Uterus (tissue), 4 donors: ENCODE data around the gene SPNS2. TPM values are rescaled to one million over a fixed set of nuclear protein-coding genes. Genes with fewer than 3 reads are reported as not detected.

Source experiments
- DNase-seq, 2 donors: peaks; one replicate each; pipeline ENCODE4 v3.0.0-alpha.2; 2019 to 2020
- H3K27ac ChIP-seq, 2 donors: fragments of 200-600 bp; sonication (generic); 1 replicate in 1 of 2; 2 replicates in 1 of 2; pipeline ENCODE4 v1.5.1; 2016 to 2018
- H3K27me3 ChIP-seq, 2 donors: fragments of 200-600 bp; sonication (generic); one replicate each; pipeline ENCODE4 v1.5.1; 2018 to 2019; ENCODE audit warnings: control low read depth in 1 of 2
- H3K36me3 ChIP-seq, 2 donors: fragments of 200-600 bp; sonication (generic); one replicate each; pipeline ENCODE4 v1.5.1; 2019; ENCODE audit warnings: control low read depth in 1 of 2
- H3K4me1 ChIP-seq, 2 donors: fragments of 200-600 bp; sonication (generic); one replicate each; pipeline ENCODE4 v1.5.1; 2018 to 2019; ENCODE audit warnings: control low read depth in 1 of 2
- H3K4me3 ChIP-seq, 2 donors: fragments of 200-600 bp; sonication (generic); 1 replicate in 1 of 2; 2 replicates in 1 of 2; pipeline ENCODE4 v1.5.1; 2018 to 2019; ENCODE audit warnings: mild to moderate bottlenecking in 1 of 2
- H3K9me3 ChIP-seq, 2 donors: fragments of 200-600 bp; sonication (generic); one replicate each; pipeline ENCODE4 v1.5.1; 2019; ENCODE audit warnings: control low read depth in 1 of 2
- CTCF ChIP-seq, 4 experiments: fragments of 200-600 bp in 2 of 4; fragments of 450-650 bp in 2 of 4; sonication (generic) in 2 of 4; IDR thresholded peaks; one replicate each; pipeline ENCODE4 v1.5.1; 2016 to 2019; ENCODE audit warnings: antibody characterized with exemption in 4 of 4, mild to moderate bottlenecking in 2 of 4, moderate library complexity in 1 of 4
- POLR2A ChIP-seq, 2 donors: fragments of 450-650 bp; IDR thresholded peaks; one replicate each; pipeline ENCODE4 v1.6.1; 2016; ENCODE audit warnings: antibody characterized with exemption in 2 of 2, mild to moderate bottlenecking in 1 of 2, moderate library complexity in 1 of 2
- intact Hi-C: fragments of 100-400 bp; cut with DNase I; formaldehyde crosslinking; loops from one replicate; pipeline ENCODE4 v1.15.1; 2023; ENCODE audit warnings: low total_unique reads
- total RNA-seq, 4 donors: library from RNA; depleted of rRNA in 3 of 4; stranded (reverse); fragments of >200 nt in 3 of 4; gene quantifications; one replicate each; pipeline versions ENCODE4 v1.1.0 to v1.2.4, GENCODE V29; 2014 to 2023
- donor health status: DM: yes; HTN: yes; CAD: no.

The SPNS2 gene
- total RNA-seq, 4 donors from 2014 or later: 3.8 to 40.5 (median 13.6) TPM

GRCh38 chr17:4553669-4554068 lies 55.0 kb downstream of the SPNS2 start:
- H3K27me3 ChIP-seq: no peaks in the 10 kb centered on the region
- no peak overlapping the region for H3K27ac ChIP-seq
- no peaks in the 10 kb centered on the region for H3K4me1 ChIP-seq
- intact Hi-C loops: no loop called here
- DNase-seq: peak in 1 of 2 donors; percentile 17
- H3K36me3 ChIP-seq: no peaks in the 10 kb centered on the region
- H3K9me3 ChIP-seq: no peaks in the 10 kb centered on the region
- no peak overlapping the region for H3K4me3 ChIP-seq
- TF ChIP-seq POLR2A (IDR thresholded peaks at IDR 0.05) (no peak), CTCF (IDR thresholded peaks at IDR 0.05) (no peak)

- TF ChIP-seq POLR2A (IDR thresholded peaks at IDR 0.05) (no peak), CTCF (IDR thresholded peaks at IDR 0.05) (no peak)
- Histone ChIP-seq H3K36me3 (no peaks in the 10 kb centered on the region), H3K27me3 (no peaks in the 10 kb centered on the region), H3K9me3 (no peaks in the 10 kb centered on the region), H3K27ac (peak overlapping the region; percentile 24 to 82), H3K4me3 (peak overlapping the region; percentile 74 to 82), H3K4me1 (no peaks in the 10 kb centered on the region)
- DNase-seq: peak in 1 of 2 donors; percentile 30
- intact Hi-C loops: no loop called here
These were observed 55.8 kb downstream of the SPNS2 start for GRCh38 chr17:4554441-4554996.

GRCh38 chr17:4554997-4555799 lies 56.5 kb downstream of the SPNS2 start, which contains the start of gene MYBBP1A:
TSS of gene MYBBP1A (minus strand) at chr17:4555384. CDS start at chr17:4555324, 60 bp downstream.
- peak within 1 kb of the TSS; percentile 74 to 82 for H3K4me3 ChIP-seq
- TF ChIP-seq CTCF (IDR thresholded peaks at IDR 0.05) (peak; percentile 22 to 55 (median 38)), POLR2A (IDR thresholded peaks at IDR 0.05) (peak; percentile 50 to 51)
- H3K4me1 ChIP-seq: no peaks in the 10 kb centered on the region
- H3K27ac ChIP-seq: peak within 1 kb of the TSS; percentile 73 to 82
- intact Hi-C loops: no loop called here
- H3K9me3 ChIP-seq: no peaks in the 10 kb centered on the region
- H3K27me3 ChIP-seq: no peaks in the 10 kb centered on the region
- peak; percentile 96 for DNase-seq
- no peaks in the 10 kb centered on the region for H3K36me3 ChIP-seq

- Histone ChIP-seq H3K36me3 (no peaks in the 10 kb centered on the region), H3K9me3 (no peaks in the 10 kb centered on the region), H3K4me3 (peak overlapping the region; percentile 74 to 82), H3K27me3 (no peaks in the 10 kb centered on the region), H3K27ac (peak overlapping the region; percentile 73 to 82), H3K4me1 (no peaks in the 10 kb centered on the region)
- no peak for DNase-seq
- no peak for TF ChIP-seq CTCF (IDR thresholded peaks at IDR 0.05)
- intact Hi-C loops: no loop called here
These were observed 57.4 kb downstream of the SPNS2 start for GRCh38 chr17:4555873-4556759.
